GM15510 (cell line): ENCODE results near the gene AADAT.

Experiments used
- POLR2A ChIP-seq: IDR thresholded peaks from 3 replicates; pipeline ENCODE4 v1.6.1; 2011; ENCODE audit warnings: borderline replicate concordance; ENCODE audit not compliant: insufficient read length; ENCODE audit errors: extremely low read depth

Gene AADAT

DNA sequence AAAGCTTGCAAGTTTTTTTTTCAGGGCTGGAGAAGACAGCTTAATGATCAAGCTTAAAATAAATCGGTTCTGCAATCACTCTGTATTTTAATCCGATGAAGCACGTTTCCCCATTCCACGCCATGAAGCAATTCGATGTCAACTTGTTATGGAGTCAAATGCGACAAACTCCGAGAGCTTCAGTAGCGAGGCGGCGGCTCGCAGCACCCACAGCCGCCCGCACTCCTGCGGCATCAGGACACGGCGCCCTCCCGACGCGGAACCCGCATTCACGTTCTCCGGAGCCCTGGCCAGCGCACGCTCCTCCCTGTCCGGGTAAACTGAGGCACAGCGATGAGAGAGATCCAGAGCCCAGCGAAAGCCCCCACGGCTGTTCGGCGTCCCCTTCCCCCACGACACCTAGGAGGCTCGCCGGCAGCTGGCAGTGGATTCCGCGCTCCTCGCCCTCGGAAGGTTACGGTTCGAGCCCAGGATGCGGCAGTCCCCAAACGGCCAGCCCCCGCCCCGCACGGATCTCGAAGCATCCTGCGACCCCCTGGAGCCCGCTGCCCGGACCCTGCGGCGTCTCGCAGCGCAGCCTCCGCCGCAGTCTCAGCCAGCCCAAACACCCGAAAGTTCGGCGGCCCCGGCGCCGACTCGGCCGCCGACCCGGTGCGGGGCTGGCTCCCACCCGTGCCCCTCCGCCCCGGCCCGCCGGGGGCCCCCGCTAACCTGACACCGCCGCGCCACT, 64.1 kb downstream of the AADAT start:
- no peak for TF ChIP-seq POLR2A

DNA sequence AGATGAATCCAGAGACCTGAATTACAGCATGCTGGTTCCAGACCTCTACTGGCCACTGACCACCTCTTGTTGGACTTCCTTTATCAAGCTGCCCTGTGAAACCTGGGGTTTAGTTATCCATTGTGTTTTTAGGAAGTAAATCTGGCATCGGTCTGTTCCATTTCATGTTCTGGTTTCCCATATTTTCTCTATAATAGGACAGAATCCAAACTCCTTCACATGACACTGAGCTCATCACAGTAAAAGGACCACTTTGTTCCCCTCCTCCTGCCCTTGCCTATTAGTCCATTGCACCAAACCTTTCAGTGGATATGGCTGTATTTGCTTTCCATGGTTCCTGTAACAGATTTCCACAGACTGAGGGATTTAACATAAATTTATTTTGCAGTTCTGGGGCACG, 67.5 kb downstream of the AADAT start:
- TF ChIP-seq POLR2A, result no peak

DNA sequence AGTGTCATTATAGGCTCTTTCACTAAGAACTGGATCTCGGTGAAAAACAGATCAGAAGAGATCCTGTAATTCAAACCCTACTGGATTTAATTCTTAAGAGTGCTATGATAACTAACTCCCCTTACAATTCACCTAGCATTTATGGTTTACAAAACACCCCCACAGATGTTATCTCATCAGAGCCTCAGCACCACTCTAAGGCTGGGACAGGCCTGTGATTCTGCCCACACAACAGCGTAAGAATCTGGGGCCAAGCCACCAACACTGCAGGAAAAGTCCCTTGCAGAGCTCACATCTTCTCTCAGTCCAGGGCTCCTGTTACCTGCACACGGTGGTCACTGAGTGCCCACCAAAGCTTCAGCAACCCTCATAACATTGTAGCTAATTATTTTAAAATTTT, 72.5 kb downstream of the AADAT start:
- TF ChIP-seq POLR2A, result no peak

DNA sequence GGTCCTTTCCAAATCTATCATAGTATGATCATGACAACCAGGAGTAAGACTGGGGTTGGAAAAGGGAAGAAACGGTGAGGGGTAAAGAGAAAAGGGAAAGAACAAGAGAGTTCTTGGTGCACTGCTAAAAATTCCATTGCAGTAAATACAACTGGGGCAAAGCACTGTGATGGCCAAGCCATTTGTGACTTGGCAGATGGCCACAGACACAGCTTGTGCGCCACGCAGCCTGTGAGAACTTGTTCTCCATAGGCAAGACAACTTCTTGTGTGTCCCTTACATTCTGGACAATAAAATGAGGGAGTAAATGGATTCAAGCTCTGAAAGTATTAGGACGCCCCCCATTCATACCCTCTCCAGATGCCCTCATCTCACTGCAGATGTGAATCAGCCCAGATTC, 74.5 kb downstream of the AADAT start:
- no peak for TF ChIP-seq POLR2A

DNA sequence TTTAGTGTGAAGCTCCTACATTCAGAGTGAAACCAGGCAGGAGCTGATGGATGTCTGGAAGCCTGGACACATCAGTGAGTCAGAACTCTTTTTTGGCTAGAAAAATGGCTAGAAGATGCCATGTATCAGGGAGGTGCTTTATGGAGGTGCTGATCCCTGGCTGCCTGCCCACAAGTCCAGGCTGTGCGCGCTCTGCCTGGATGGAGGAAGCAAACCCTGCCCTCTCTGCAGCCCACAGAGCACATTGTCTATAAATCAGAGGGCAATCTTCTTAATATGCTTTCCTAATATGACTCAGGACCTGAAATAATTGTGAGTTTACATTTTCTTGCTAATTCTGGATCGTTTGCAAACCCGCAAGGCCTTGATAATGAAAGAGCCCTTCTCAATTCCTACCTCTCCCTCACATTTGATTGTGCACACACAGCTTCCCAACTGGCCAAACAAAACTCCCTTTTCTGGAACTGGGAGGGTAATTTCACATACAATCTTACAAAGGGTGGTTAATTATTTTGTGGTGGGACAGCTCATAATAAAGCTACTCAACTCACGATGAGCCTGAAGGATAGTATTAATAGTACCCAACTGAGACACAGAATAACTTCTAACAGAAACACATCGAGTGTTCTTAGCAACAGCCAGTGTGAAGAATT, 75.3 kb downstream of the AADAT start:
- TF ChIP-seq POLR2A, result no peak

DNA sequence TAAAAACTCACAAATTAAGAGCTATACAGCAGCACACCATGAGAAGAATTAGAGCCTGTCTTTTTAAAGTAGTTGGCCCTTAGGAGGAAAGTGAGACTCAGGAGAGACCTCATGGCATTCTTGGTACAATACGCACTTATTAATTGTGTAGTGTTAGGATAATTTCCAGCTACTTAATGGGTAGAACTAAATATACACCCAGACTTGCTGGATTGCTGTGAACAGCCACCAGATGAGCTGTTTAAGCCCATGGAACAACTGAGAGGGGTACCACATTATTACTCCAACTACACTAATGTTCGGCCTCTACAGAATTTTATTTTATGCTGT, 77.2 kb downstream of the AADAT start:
- TF ChIP-seq POLR2A, result no peak

DNA sequence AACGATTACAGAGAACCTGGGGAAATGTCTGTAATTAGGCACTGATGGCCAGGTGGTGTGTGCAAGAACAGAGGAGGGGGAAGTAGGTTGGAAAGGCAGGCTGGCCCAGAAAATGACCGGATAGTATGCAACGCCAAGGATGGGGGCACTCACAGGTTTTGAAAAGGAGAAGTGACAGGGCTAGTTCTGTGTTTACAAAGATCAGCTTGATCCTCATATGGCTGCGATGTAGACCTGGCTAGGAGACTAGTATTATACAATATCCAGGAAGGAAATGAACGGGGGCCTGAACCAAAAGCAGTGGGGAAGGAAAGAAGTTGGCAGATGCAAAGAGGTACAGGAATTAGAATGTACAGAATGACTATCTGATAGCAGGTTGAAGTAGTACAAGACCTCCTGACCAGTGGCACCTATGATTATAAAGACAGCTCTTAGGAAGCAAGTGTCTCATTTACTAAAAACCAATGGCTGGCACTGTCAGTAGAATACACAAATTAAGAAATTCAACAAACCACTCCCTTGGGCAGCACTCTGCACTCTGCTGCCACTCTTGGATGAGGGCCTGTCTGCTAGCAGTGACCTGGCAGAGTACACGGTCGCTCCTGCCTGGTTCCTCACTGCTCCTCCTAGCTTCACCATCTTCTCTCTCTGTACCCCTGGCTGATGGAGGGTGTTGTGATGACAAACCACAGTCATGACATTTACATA, 77.7 kb downstream of the AADAT start:
- no peak for TF ChIP-seq POLR2A
